Gastrocnemius medialis (tissue), 4 donors: Measurements from ENCODE around the gene CES2. TPM values are rescaled to one million over a fixed set of nuclear protein-coding genes. Genes with fewer than 3 reads are reported as not detected.

Source experiments
- ATAC-seq, 2 donors: fragments of 150-250 bp; one replicate each; pipeline ENCODE4 v1.9.1; 2016
- DNase-seq, 2 donors: peaks; one replicate each; pipeline ENCODE4 v3.0.0-alpha.2; 2019
- H3K27ac ChIP-seq, 4 donors: fragments of 200-600 bp; sonication (generic); 1 replicate in 1 of 4; 2 replicates in 3 of 4; pipeline ENCODE4 v1.5.1; 2016 to 2018; ENCODE audit warnings: mild to moderate bottlenecking in 2 of 4, moderate library complexity in 1 of 4
- H3K27me3 ChIP-seq, 3 donors: fragments of 200-600 bp; sonication (generic) in 2 of 3; 1 replicate in 1 of 3; 2 replicates in 2 of 3; pipeline versions ENCODE4 v1.5.1 to v1.6.0; 2016 to 2019; ENCODE audit warnings: mild to moderate bottlenecking in 1 of 3, moderate library complexity in 1 of 3
- H3K36me3 ChIP-seq, 2 donors: fragments of 200-600 bp; sonication (generic) in 1 of 2; one replicate each; pipeline ENCODE4 v1.5.1; 2017 to 2018
- H3K4me1 ChIP-seq, 2 donors: fragments of 200-600 bp; sonication (generic) in 1 of 2; one replicate each; pipeline ENCODE4 v1.5.1; 2016 to 2017; ENCODE audit warnings: mild to moderate bottlenecking in 2 of 2
- H3K4me3 ChIP-seq, 4 donors: fragments of 200-600 bp; sonication (generic) in 3 of 4; 1 replicate in 1 of 4; 2 replicates in 3 of 4; pipeline ENCODE4 v1.5.1; 2016 to 2019; ENCODE audit warnings: mild to moderate bottlenecking in 2 of 4
- H3K9me3 ChIP-seq, 3 donors: fragments of 200-600 bp; sonication (generic) in 2 of 3; 1 replicate in 1 of 3; 2 replicates in 2 of 3; pipeline ENCODE4 v1.5.1; 2016 to 2019
- POLR2A ChIP-seq, 2 donors: fragments of 450-650 bp; IDR thresholded peaks; one replicate each; pipeline ENCODE4 v1.6.1; 2017; ENCODE audit warnings: antibody characterized with exemption in 2 of 2, mild to moderate bottlenecking in 2 of 2, moderate library complexity in 2 of 2
- in situ Hi-C, 4 donors: fragments of 200-750 bp; cut with MboI; loops; one replicate each; pipeline versions ENCODE4 v1.15.0 to v1.8.0; 2017; ENCODE audit warnings: low sequenced_read_pairs in 4 of 4
- intact Hi-C: fragments of 100-400 bp; cut with DNase I; formaldehyde crosslinking; loops from one replicate; pipeline ENCODE4 v1.15.1; 2023; ENCODE audit warnings: low total_unique reads
- total RNA-seq, 4 donors: library from RNA; depleted of rRNA; stranded (reverse); fragments of >200 nt; gene quantifications; one replicate each; pipeline versions ENCODE4 v1.1.0 to v1.2.3, GENCODE V29; 2016
- TF ChIP-seq, protein P1 (sequence below), 5 experiments: fragments of 450-650 bp in 3 of 5; fragments of 200-600 bp in 2 of 5; sonication (generic) in 2 of 5; IDR thresholded peaks in 4 of 5; conservative IDR thresholded peaks in 1 of 5; 1 replicate in 4 of 5; 2 replicates in 1 of 5; pipeline ENCODE4 v1.5.1; 2016 to 2019; ENCODE audit warnings: antibody characterized with exemption in 5 of 5, mild to moderate bottlenecking in 3 of 5, moderate library complexity in 3 of 5

Gene CES2
- total RNA-seq, 4 donors from 2014 or later, result 25.6 to 48.2 (median 37.7) TPM

DNA sequence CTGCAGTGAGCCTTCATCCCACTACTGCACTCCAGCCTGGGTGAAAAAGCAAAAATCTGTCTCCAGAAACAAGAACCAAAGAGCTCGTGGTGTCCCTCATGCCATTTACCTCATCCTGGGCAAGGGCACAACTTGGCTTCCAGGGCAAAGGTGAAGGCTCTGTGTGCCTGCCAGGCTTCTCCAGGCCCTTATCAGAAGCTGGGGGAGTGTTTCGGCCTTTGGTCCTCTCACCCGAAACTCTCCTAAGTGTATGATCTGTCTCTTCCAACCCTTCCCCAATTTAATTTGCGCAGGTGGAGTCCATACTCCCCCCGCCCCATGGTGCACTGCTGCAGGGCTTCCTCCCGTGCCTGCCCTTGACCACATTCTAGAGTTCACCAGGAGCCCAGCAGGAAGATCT lies 1.1 kb downstream of the CES2 start:
- TF ChIP-seq, protein P1, sequence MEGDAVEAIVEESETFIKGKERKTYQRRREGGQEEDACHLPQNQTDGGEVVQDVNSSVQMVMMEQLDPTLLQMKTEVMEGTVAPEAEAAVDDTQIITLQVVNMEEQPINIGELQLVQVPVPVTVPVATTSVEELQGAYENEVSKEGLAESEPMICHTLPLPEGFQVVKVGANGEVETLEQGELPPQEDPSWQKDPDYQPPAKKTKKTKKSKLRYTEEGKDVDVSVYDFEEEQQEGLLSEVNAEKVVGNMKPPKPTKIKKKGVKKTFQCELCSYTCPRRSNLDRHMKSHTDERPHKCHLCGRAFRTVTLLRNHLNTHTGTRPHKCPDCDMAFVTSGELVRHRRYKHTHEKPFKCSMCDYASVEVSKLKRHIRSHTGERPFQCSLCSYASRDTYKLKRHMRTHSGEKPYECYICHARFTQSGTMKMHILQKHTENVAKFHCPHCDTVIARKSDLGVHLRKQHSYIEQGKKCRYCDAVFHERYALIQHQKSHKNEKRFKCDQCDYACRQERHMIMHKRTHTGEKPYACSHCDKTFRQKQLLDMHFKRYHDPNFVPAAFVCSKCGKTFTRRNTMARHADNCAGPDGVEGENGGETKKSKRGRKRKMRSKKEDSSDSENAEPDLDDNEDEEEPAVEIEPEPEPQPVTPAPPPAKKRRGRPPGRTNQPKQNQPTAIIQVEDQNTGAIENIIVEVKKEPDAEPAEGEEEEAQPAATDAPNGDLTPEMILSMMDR (IDR thresholded peaks at IDR 0.05 in 4 of 5, conservative IDR thresholded peaks at IDR 0.05 in 1 of 5), result no peak
- peak; percentile 19 to 27 for TF ChIP-seq POLR2A (IDR thresholded peaks at IDR 0.05)
- no peaks in the 10 kb centered on the region for H3K9me3 ChIP-seq
- peak; percentile 6 to 19 for ATAC-seq
- intact Hi-C loops, result no loop called here
- H3K27ac ChIP-seq, result peak overlapping the region; percentile 95 to 99 (median 98)
- in situ Hi-C loops, result no loop called here
- H3K4me3 ChIP-seq, result peak overlapping the region; percentile 88 to 99 (median 94)
- no peaks in the 10 kb centered on the region for H3K27me3 ChIP-seq
- DNase-seq, result peak in 1 of 2 donors; percentile 56
- H3K36me3 ChIP-seq, result peaks cover 0 to 57% of the 10 kb centered on the region in 2 donors
- H3K4me1 ChIP-seq, result peaks cover 34 to 44% of the 10 kb centered on the region in 2 donors

DNA sequence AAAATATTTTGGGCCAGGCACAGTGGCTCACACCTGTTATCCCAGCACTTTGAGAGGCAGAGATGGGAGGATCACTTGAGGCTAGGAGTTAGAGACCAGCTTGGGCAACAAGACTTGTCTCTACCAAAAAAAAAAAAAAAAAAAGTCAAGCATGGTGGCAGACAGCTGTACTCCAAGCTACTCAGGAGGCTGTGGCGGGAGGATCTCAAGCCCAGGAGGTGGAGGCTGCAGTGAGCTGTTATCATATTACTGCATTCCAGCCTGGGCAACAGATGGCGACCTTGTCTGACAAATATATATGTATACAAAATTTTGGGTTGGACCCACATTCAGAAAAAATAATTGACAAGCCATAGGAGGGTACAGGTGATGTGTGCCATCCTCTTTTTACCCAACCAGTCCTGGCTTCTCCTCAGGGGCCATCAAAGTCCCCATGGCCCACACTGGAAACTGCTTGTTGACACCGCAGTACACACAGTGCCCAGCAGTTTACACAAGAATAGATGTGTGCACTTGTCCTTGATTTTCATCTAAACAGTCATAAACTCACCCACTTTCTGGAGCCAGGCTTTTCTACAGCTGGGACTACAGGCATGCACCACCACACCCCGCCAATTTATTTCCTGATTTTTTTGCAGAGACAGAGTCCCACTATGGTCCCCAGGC lies 1.7 kb downstream of the CES2 start:
- H3K27me3 ChIP-seq, result no peaks in the 10 kb centered on the region
- H3K9me3 ChIP-seq, result no peaks in the 10 kb centered on the region
- intact Hi-C loops, result no loop called here
- TF ChIP-seq POLR2A (IDR thresholded peaks at IDR 0.05), result no peak
- TF ChIP-seq, protein P1 (IDR thresholded peaks at IDR 0.05 in 4 of 5, conservative IDR thresholded peaks at IDR 0.05 in 1 of 5), result no peak
- no peak for ATAC-seq
- peaks cover 32 to 43% of the 10 kb centered on the region in 2 donors for H3K4me1 ChIP-seq
- in situ Hi-C loops, result no loop called here
- H3K27ac ChIP-seq, result peak overlapping the region; percentile 95 to 99 (median 98)
- DNase-seq, result peak in 1 of 2 donors; percentile 20
- peaks cover 0 to 57% of the 10 kb centered on the region in 2 donors for H3K36me3 ChIP-seq
- H3K4me3 ChIP-seq, result peak overlapping the region in 1 of 4 donors; percentile 95

DNA sequence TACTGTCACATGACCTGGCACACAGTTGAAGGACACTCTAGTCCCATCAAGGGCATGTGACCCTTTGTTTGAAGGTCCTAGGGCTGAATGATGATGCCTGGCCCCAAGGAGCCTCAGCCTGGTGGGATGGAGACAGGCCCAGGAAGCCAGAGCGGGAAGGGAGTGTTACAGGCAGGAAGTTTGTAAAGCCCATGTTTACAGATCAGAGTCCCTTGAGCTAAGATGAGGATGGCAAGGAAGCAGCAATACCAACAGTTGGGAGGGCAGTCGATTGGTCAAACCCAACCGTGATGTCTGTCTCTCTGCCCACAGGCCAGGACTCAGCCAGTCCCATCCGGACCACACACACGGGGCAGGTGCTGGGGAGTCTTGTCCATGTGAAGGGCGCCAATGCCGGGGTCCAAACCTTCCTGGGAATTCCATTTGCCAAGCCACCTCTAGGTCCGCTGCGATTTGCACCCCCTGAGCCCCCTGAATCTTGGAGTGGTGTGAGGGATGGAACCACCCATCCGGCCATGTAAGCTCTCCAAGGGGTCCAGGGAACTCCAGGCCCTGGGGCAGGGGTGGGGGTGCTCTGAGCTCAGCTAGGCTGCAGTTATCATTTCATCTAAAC lies 2.5 kb downstream of the CES2 start:
- intact Hi-C loops (no loop called here), in situ Hi-C loops (no loop called here)
- Histone ChIP-seq H3K36me3 (peaks cover 0 to 59% of the 10 kb centered on the region in 2 donors), H3K27me3 (no peaks in the 10 kb centered on the region), H3K4me1 (peaks cover 30 to 35% of the 10 kb centered on the region in 2 donors), H3K27ac (peak overlapping the region; percentile 28 to 98 (median 96)), H3K9me3 (no peaks in the 10 kb centered on the region), H3K4me3 (no peak overlapping the region)
- ATAC-seq, result no peak
- DNase-seq, result no peak
- TF ChIP-seq, protein P1 (IDR thresholded peaks at IDR 0.05 in 4 of 5, conservative IDR thresholded peaks at IDR 0.05 in 1 of 5), result no peak
- no peak for TF ChIP-seq POLR2A (IDR thresholded peaks at IDR 0.05)

DNA sequence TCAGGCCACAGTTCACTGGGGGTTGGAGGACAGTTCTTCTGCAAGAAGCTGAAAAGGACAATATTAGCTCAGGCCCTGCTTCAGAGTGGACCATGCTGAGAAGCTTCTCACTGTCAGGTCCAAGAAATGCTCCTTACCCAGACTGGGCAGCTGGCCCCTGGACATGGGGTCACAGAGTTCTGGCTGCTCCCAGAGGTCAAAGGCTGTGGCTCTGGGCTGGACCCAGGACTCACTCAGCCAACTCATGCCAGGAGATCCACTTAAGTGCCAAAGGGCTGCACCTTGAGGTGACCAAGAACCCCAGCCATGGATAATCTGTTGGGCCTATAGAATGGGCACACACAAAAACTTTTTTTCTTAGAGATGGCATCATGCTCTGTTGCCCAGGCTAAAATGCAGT lies 4.0 kb downstream of the CES2 start:
- DNase-seq (no peak), ATAC-seq (no peak)
- Histone ChIP-seq H3K9me3 (no peaks in the 10 kb centered on the region), H3K36me3 (peaks cover 0 to 71% of the 10 kb centered on the region in 2 donors), H3K4me1 (peaks cover 22 to 25% of the 10 kb centered on the region in 2 donors), H3K4me3 (no peak overlapping the region), H3K27ac (peak overlapping the region in 1 of 4 donors; percentile 28), H3K27me3 (no peaks in the 10 kb centered on the region)
- in situ Hi-C loops, result no loop called here
- intact Hi-C loops, result no loop called here
- TF ChIP-seq, protein P1 (IDR thresholded peaks at IDR 0.05 in 4 of 5, conservative IDR thresholded peaks at IDR 0.05 in 1 of 5), result no peak
- TF ChIP-seq POLR2A (IDR thresholded peaks at IDR 0.05), result no peak
